H1 (cell line): ENCODE results near the gene CYSRT1.

ENCODE experiments used
- CTCF ChIP-seq, 3 experiments: IDR thresholded peaks; 1 replicate in 2 of 3; 2 replicates in 1 of 3; pipeline versions ENCODE4 v1.5.1 to v1.6.1; 2011; ENCODE audit warnings: low read length in 3 of 3, mild to moderate bottlenecking in 3 of 3, inconsistent platforms in 2 of 3, low read depth in 1 of 3, moderate library complexity in 1 of 3; ENCODE audit not compliant: insufficient read depth in 1 of 3; ENCODE audit errors: control extremely low read depth in 1 of 3
- POLR2A ChIP-seq, 2 experiments: IDR thresholded peaks; 1 replicate in 1 of 2; 2 replicates in 1 of 2; pipeline ENCODE4 v1.6.1; 2011; ENCODE audit warnings: low read depth in 2 of 2, low read length in 2 of 2, mild to moderate bottlenecking in 2 of 2; ENCODE audit errors: control extremely low read depth in 1 of 2
- POLR2AphosphoS5 ChIP-seq: IDR thresholded peaks from 2 replicates; pipeline ENCODE4 v1.6.1; 2011; ENCODE audit warnings: low read depth, low read length
- RAD21 ChIP-seq, 2 experiments: IDR thresholded peaks in 1 of 2; conservative IDR thresholded peaks in 1 of 2; 2 replicates each; pipeline ENCODE4 v1.6.1; 2011; ENCODE audit warnings: low read depth in 2 of 2, low read length in 2 of 2, improper control_type of control experiment in 1 of 2, inconsistent platforms in 1 of 2, mild to moderate bottlenecking in 1 of 2, moderate library complexity in 1 of 2

GRCh38 chr9:137237759-137238726 lies 13.1 kb downstream of the CYSRT1 start:
- TF ChIP-seq CTCF (IDR thresholded peaks at IDR 0.05; ENCODE audit: control extremely low read depth in 1 of 3, insufficient read depth in 1 of 3, low read depth in 1 of 3, low read length in 3 of 3) (no peak), POLR2A (IDR thresholded peaks at IDR 0.05; ENCODE audit: control extremely low read depth in 1 of 2, low read depth in 2 of 2, low read length in 2 of 2) (no peak), POLR2AphosphoS5 (no peak), RAD21 (IDR thresholded peaks at IDR 0.05 in 1 of 2, conservative IDR thresholded peaks at IDR 0.05 in 1 of 2; ENCODE audit: low read depth in 2 of 2, low read length in 2 of 2) (no peak)
